GM19238 (cell line): ENCODE data around the gene PLXNB1.
A peak's percentile ranks its signal among the peaks of the same experiment; 100 is the strongest.
"Not testable (repeated sequence)": the region's sequence is repeated elsewhere in the genome, so short reads cannot be mapped to it uniquely, and the experiment has no call there.

ENCODE experiments used
- DNase-seq: peaks from one replicate; pipeline ENCODE4 v3.0.0; 2011; ENCODE audit warnings: low spot score; ENCODE audit not compliant: insufficient read length

PLXNB1 gene

GRCh38 chr3:48429960-48430707 is at the start of gene PLXNB1:
TSS of gene PLXNB1 (minus strand) at chr3:48430086. CDS start at chr3:48424611, 5,475 bp downstream.
- DNase-seq, result no peak

- no peak for DNase-seq
These were observed 49.0 kb upstream of the PLXNB1 start for GRCh38 chr3:48478626-48479555.

GRCh38 chr3:48477959-48478520 is 48.2 kb upstream of the PLXNB1 start:
- no peak for DNase-seq

- DNase-seq, result no peak
These were observed 46.7 kb upstream of the PLXNB1 start for GRCh38 chr3:48476426-48477053.

GRCh38 chr3:48475188-48475587 is 45.3 kb upstream of the PLXNB1 start:
- no peak for DNase-seq

- no peak for DNase-seq
These were observed 44.7 kb upstream of the PLXNB1 start for GRCh38 chr3:48474619-48475018.

- DNase-seq, result not testable (repeated sequence)
These were observed 44.1 kb upstream of the PLXNB1 start for GRCh38 chr3:48474031-48474430.

- DNase-seq, result no peak
These were observed 43.7 kb upstream of the PLXNB1 start for GRCh38 chr3:48473617-48473952.

GRCh38 chr3:48472923-48473616 is 43.2 kb upstream of the PLXNB1 start:
- DNase-seq, result peak; percentile 91

- no peak for DNase-seq
These were observed 42.7 kb upstream of the PLXNB1 start for GRCh38 chr3:48472673-48472922.

GRCh38 chr3:48470286-48470685 is 40.4 kb upstream of the PLXNB1 start:
- no peak for DNase-seq

- no peak for DNase-seq
These were observed 39.4 kb upstream of the PLXNB1 start for GRCh38 chr3:48469046-48469915.

- no peak for DNase-seq
These were observed 38.4 kb upstream of the PLXNB1 start for GRCh38 chr3:48468329-48468731.

GRCh38 chr3:48467473-48468267 is 37.8 kb upstream of the PLXNB1 start:
- DNase-seq, result no peak

- no peak for DNase-seq
These were observed 37.2 kb upstream of the PLXNB1 start for GRCh38 chr3:48467110-48467454.

- no peak for DNase-seq
These were observed 36.7 kb upstream of the PLXNB1 start for GRCh38 chr3:48466386-48467109.

GRCh38 chr3:48465531-48466378 is 35.9 kb upstream of the PLXNB1 start:
- peak; percentile 91 for DNase-seq

- no peak for DNase-seq
These were observed 35.3 kb upstream of the PLXNB1 start for GRCh38 chr3:48465237-48465530.
